PC-9 (cell line): Measurements from ENCODE around the gene RGS7. TPM values are rescaled to one million over a fixed set of nuclear protein-coding genes. Genes with fewer than 3 reads are reported as not detected.

Experiments
- BruUV-seq: library from RNA; stranded (reverse); fragments of 400-500 nt; replicated peaks from 2 replicates; lab custom pipeline; 2021; lab: Mats Ljungman, UMichigan
- CTCF ChIA-PET: fragments of 300-600 bp; sonication (Branson Sonifier 250); formaldehyde crosslinking; loops from one replicate; lab custom pipeline; 2022; ENCODE audit warnings: antibody characterized with exemption; lab: Charles Lee
- POLR2A ChIA-PET: fragments of 300-600 bp; sonication (Branson Sonifier 250); formaldehyde crosslinking; loops from one replicate; lab custom pipeline; 2022; ENCODE audit warnings: antibody characterized with exemption; ENCODE audit not compliant: unreplicated experiment; lab: Charles Lee
- DNase-seq, 2 experiments: peaks; one replicate each; pipeline versions ENCODE4 v3.0.0 to v3.0.0-alpha.2; 2015 to 2022; ENCODE audit warnings: mixed read lengths in 1 of 2
- H2AFZ ChIP-seq: fragments of 200-600 bp; sonication (generic); 2 replicates; pipeline ENCODE4 v1.8.1; 2017; ENCODE audit warnings: antibody characterized with exemption
- H3F3A ChIP-seq: fragments of 200-600 bp; sonication (generic); 2 replicates; pipeline ENCODE4 v1.8.1; 2017; ENCODE audit warnings: antibody characterized with exemption, mild to moderate bottlenecking, low read depth; ENCODE audit not compliant: insufficient read depth
- H3K27ac ChIP-seq: fragments of 200-600 bp; sonication (generic); 2 replicates; pipeline ENCODE4 v1.6.1; 2016; ENCODE audit warnings: mixed run types
- H3K27me3 ChIP-seq: fragments of 200-600 bp; sonication (generic); 2 replicates; pipeline ENCODE4 v1.6.1; 2016; ENCODE audit warnings: low read depth, mixed run types; ENCODE audit not compliant: insufficient read depth
- H3K36me3 ChIP-seq: fragments of 200-600 bp; sonication (generic); 2 replicates; pipeline ENCODE4 v1.6.1; 2016; ENCODE audit warnings: low read depth, mixed run types
- H3K4me1 ChIP-seq: fragments of 200-600 bp; sonication (generic); replicated peaks from 2 replicates; pipeline ENCODE4 v1.6.1; 2016; ENCODE audit warnings: mixed run types; ENCODE audit not compliant: insufficient read depth
- H3K4me2 ChIP-seq: fragments of 200-600 bp; sonication (generic); 2 replicates; pipeline ENCODE4 v1.6.1; 2017; ENCODE audit warnings: mixed run types
- H3K4me3 ChIP-seq: fragments of 200-600 bp; sonication (generic); 2 replicates; pipeline ENCODE4 v1.6.1; 2016; ENCODE audit warnings: mixed run types
- H3K79me2 ChIP-seq: fragments of 200-600 bp; sonication (generic); 2 replicates; pipeline ENCODE4 v1.6.1; 2017; ENCODE audit warnings: low read depth, mixed run types
- H3K9me2 ChIP-seq: fragments of 200-600 bp; sonication (generic); 2 replicates; pipeline ENCODE4 v1.8.1; 2017; ENCODE audit warnings: mild to moderate bottlenecking; ENCODE audit not compliant: insufficient read depth
- H3K9me3 ChIP-seq: fragments of 200-600 bp; sonication (generic); 2 replicates; pipeline ENCODE4 v1.8.1; 2016; ENCODE audit warnings: low read depth; ENCODE audit not compliant: insufficient read depth
- H4K20me1 ChIP-seq: fragments of 200-600 bp; sonication (generic); 2 replicates; pipeline ENCODE4 v1.8.1; 2017; ENCODE audit not compliant: insufficient read depth
- CTCF ChIP-seq: fragments of 200-600 bp; sonication (generic); conservative IDR thresholded peaks from 2 replicates; pipeline ENCODE4 v1.6.1; 2017; ENCODE audit warnings: mixed run types, antibody characterized with exemption, mild to moderate bottlenecking, moderate library complexity
- EZH2 ChIP-seq: fragments of 200-600 bp; sonication (generic); IDR thresholded peaks from 2 replicates; pipeline ENCODE4 v1.8.0; 2017; ENCODE audit warnings: antibody characterized with exemption, low read depth
- intact Hi-C: fragments of 100-400 bp; cut with micrococcal nuclease; formaldehyde crosslinking; loops from one replicate; pipeline ENCODE4 v1.10.0; 2022; ENCODE audit not compliant: unreplicated experiment
- total RNA-seq: library from RNA; stranded (reverse); gene quantifications from 2 replicates; pipeline ENCODE4 v1.2.3, GENCODE V29; 2021

The RGS7 gene
- total RNA-seq, 1 experiment from 2014 or later, result 5.8 TPM

DNA sequence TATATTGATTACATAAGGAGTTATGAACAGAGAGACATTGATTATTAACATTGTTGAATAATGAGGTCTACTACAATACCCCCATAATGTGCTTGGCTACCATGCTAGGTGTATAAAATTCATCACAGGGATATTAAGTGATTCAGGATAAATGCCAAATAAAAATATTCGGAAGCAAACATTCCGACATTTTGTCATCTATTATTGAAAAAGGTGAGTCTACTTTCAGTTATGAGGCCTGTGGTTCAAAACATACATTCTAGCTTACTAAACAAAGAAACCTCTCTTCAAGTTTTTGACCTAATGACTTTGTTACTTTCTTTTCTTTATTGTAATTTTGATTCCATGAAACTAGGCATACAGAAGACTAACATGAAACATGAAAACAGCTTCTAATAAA lies 554.7 kb downstream of the RGS7 start:
- no peaks in the 10 kb centered on the region for H3K9me2 ChIP-seq
- POLR2A ChIA-PET, result interaction anchor here (0.7 kb wide), 1 partner anchor 80 kb away, joined by 8 read pairs; no protein-coding TSS in a partner anchor
- peaks cover 24% of the 10 kb centered on the region for H3K4me1 ChIP-seq
- no peaks in the 10 kb centered on the region for H3F3A ChIP-seq
- peak overlapping the region; percentile 42; the same call in 1 of the 2 replicates for H3K4me2 ChIP-seq
- CTCF ChIA-PET, result interaction anchor here (1.0 kb wide), 1 partner anchor 37 kb away, joined by 3 read pairs; no protein-coding TSS in a partner anchor
- H4K20me1 ChIP-seq, result no peaks in the 10 kb centered on the region
- no peaks in the 10 kb centered on the region for H3K9me3 ChIP-seq
- no peaks in the 10 kb centered on the region for H3K79me2 ChIP-seq
- H3K27me3 ChIP-seq, result no peaks in the 10 kb centered on the region
- no peak overlapping the region for H3K27ac ChIP-seq
- intact Hi-C loops, result no loop called here
- no peak overlapping the region for H2AFZ ChIP-seq
- no peak overlapping the region for H3K4me3 ChIP-seq
- no peak for TF ChIP-seq EZH2
- H3K36me3 ChIP-seq, result no peaks in the 10 kb centered on the region
- no peak for DNase-seq
- BruUV-seq, result no TSS peak

- Histone ChIP-seq H3K4me2 (no peak overlapping the region), H3K9me3 (no peaks in the 10 kb centered on the region), H3K27me3 (no peaks in the 10 kb centered on the region), H3K36me3 (no peaks in the 10 kb centered on the region), H2AFZ (no peak overlapping the region), H3K9me2 (no peaks in the 10 kb centered on the region), H3K27ac (no peak overlapping the region), H3K4me1 (peaks cover 31% of the 10 kb centered on the region), H3F3A (no peaks in the 10 kb centered on the region), H3K4me3 (no peak overlapping the region), H3K79me2 (no peaks in the 10 kb centered on the region), H4K20me1 (no peaks in the 10 kb centered on the region)
- DNase-seq, result no peak
- intact Hi-C loops, result no loop called here
- ChIA-PET CTCF (no interaction called here), POLR2A (no interaction called here)
- no TSS peak for BruUV-seq
- TF ChIP-seq EZH2, result no peak
- TF ChIP-seq CTCF, result no peak
Observed at GRCh38 chr1:240801442-240801841, 555.6 kb downstream of the RGS7 start.

DNA sequence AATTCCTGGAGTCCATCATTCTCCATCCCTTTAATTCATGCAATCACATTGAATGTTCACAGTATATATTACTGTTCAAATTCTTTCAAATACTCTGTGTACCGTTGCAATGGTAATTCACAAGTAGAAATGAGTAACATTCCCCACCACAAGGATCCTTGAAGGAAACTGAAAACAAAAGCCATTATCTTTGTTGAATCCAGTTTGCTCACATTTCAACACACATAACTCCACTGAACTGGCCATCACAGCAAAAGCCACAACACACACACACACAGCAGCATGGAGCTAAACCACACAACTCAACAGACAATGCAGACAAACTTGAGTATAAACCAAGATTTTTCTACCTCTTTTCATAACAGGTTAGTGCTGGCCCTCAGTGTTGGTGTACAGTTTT lies 556.7 kb downstream of the RGS7 start:
- DNase-seq, result no peak
- H3K4me1 ChIP-seq, result peaks cover 31% of the 10 kb centered on the region
- no peak for TF ChIP-seq EZH2
- no peak for TF ChIP-seq CTCF
- BruUV-seq, result no TSS peak
- H3K9me2 ChIP-seq, result no peaks in the 10 kb centered on the region
- no peak overlapping the region for H3K27ac ChIP-seq
- no peak overlapping the region for H3K4me3 ChIP-seq
- no peaks in the 10 kb centered on the region for H3F3A ChIP-seq
- H3K36me3 ChIP-seq, result no peaks in the 10 kb centered on the region
- no peaks in the 10 kb centered on the region for H3K79me2 ChIP-seq
- no peaks in the 10 kb centered on the region for H3K27me3 ChIP-seq
- H2AFZ ChIP-seq, result no peak overlapping the region
- ChIA-PET POLR2A (no interaction called here), CTCF (no interaction called here)
- no peak overlapping the region for H3K4me2 ChIP-seq
- intact Hi-C loops, result no loop called here
- H3K9me3 ChIP-seq, result no peaks in the 10 kb centered on the region
- H4K20me1 ChIP-seq, result no peaks in the 10 kb centered on the region

GRCh38 chr1:240797050-240797449 lies 560.0 kb downstream of the RGS7 start:
- H3K4me2 ChIP-seq, result no peak overlapping the region
- no peaks in the 10 kb centered on the region for H3K27me3 ChIP-seq
- no peak overlapping the region for H2AFZ ChIP-seq
- CTCF ChIA-PET, result no interaction called here
- H3K27ac ChIP-seq, result no peak overlapping the region
- H4K20me1 ChIP-seq, result no peaks in the 10 kb centered on the region
- POLR2A ChIA-PET, result interaction anchor here (0.7 to 0.9 kb wide), 2 partner anchors 9 to 13 kb away, joined by 3 to 6 read pairs; no protein-coding TSS in a partner anchor
- H3K4me1 ChIP-seq, result peaks cover 10% of the 10 kb centered on the region; the same call in 1 of the 2 replicates
- no peaks in the 10 kb centered on the region for H3K79me2 ChIP-seq
- no peaks in the 10 kb centered on the region for H3F3A ChIP-seq
- intact Hi-C loops, result loop anchor here (1.0 to 5.0 kb wide), 2 partner anchors 32 to 35 kb away; no protein-coding TSS in a partner anchor
- H3K9me2 ChIP-seq, result no peaks in the 10 kb centered on the region
- H3K4me3 ChIP-seq, result no peak overlapping the region
- BruUV-seq, result no TSS peak
- H3K36me3 ChIP-seq, result no peaks in the 10 kb centered on the region
- H3K9me3 ChIP-seq, result no peaks in the 10 kb centered on the region
- DNase-seq, result peak; percentile 31 to 65
- TF ChIP-seq EZH2 (no peak), CTCF (no peak)
